NB4 (cell line): ENCODE measurements around the gene RINT1.

Experiments used
- DNase-seq: peaks from one replicate; pipeline ENCODE4 v3.0.0; 2010; ENCODE audit warnings: low read depth
- H3K4me3 ChIP-seq: one replicate; pipeline ENCODE4 v1.5.1; 2011; ENCODE audit warnings: mild to moderate bottlenecking, low read depth, low read length, moderate library complexity
- MYC ChIP-seq: IDR thresholded peaks from 2 replicates; pipeline ENCODE4 v1.6.1; 2011; ENCODE audit warnings: low read depth, low read length
- POLR2A ChIP-seq: IDR thresholded peaks from 2 replicates; pipeline ENCODE4 v1.6.1; 2011; ENCODE audit warnings: mild to moderate bottlenecking; ENCODE audit not compliant: insufficient read length; ENCODE audit errors: extremely low read depth
- TF ChIP-seq, protein P1 (sequence below): IDR thresholded peaks from 2 replicates; pipeline ENCODE4 v1.6.1; 2011; ENCODE audit warnings: low read depth, low read length
- TF ChIP-seq, protein P2 (sequence below): IDR thresholded peaks from one replicate; pipeline ENCODE4 v1.5.1; 2012; ENCODE audit warnings: low read depth, low read length

RINT1 gene

DNA sequence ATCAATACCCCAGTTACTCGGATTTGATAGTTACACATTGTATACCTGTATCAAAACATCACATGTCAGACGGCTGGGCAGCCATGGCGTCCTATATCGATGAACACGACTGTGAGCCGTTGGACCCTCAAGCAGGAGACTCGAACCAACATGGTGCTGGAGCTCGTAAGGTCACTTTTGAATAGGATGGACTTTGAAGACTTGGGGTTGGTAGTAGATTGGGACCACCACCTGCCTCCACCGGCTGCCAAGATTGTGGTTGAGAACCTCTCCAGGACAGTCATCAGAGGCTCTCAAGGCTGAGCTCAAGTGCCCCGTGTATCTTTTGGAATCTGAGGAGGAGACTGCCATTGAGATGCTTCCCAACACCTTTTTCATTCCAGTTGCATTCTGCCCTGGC is 1.9 kb upstream of the RINT1 start:
- TF ChIP-seq, protein P1, sequence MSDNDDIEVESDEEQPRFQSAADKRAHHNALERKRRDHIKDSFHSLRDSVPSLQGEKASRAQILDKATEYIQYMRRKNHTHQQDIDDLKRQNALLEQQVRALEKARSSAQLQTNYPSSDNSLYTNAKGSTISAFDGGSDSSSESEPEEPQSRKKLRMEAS, result no peak
- no peak for TF ChIP-seq MYC
- TF ChIP-seq POLR2A, result no peak
- TF ChIP-seq, protein P2, sequence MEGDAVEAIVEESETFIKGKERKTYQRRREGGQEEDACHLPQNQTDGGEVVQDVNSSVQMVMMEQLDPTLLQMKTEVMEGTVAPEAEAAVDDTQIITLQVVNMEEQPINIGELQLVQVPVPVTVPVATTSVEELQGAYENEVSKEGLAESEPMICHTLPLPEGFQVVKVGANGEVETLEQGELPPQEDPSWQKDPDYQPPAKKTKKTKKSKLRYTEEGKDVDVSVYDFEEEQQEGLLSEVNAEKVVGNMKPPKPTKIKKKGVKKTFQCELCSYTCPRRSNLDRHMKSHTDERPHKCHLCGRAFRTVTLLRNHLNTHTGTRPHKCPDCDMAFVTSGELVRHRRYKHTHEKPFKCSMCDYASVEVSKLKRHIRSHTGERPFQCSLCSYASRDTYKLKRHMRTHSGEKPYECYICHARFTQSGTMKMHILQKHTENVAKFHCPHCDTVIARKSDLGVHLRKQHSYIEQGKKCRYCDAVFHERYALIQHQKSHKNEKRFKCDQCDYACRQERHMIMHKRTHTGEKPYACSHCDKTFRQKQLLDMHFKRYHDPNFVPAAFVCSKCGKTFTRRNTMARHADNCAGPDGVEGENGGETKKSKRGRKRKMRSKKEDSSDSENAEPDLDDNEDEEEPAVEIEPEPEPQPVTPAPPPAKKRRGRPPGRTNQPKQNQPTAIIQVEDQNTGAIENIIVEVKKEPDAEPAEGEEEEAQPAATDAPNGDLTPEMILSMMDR, result no peak
- DNase-seq, result no peak
- H3K4me3 ChIP-seq, result no peak overlapping the region

DNA sequence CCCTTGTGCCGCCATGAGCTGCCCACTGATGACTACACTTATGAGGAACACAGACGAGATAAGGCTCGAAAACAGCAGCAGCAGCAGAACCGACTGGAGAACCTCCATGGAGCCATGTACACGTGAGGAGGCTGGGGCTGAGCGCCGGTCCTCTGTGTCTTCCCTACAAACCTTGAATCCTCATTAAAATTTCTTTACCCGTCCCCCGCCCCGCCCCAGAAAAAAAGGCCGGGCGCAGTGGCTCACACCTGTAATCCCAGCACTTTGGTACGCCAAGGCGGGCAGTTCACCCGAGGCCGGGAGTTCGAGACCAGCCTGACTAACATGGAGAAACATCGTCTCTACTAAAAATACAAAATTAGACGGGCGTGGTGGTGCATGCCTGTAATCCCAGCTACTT is 1.5 kb upstream of the RINT1 start:
- TF ChIP-seq POLR2A (no peak), MYC (no peak)
- TF ChIP-seq, protein P1, result no peak
- TF ChIP-seq, protein P2, result no peak
- DNase-seq, result no peak
- no peak overlapping the region for H3K4me3 ChIP-seq

DNA sequence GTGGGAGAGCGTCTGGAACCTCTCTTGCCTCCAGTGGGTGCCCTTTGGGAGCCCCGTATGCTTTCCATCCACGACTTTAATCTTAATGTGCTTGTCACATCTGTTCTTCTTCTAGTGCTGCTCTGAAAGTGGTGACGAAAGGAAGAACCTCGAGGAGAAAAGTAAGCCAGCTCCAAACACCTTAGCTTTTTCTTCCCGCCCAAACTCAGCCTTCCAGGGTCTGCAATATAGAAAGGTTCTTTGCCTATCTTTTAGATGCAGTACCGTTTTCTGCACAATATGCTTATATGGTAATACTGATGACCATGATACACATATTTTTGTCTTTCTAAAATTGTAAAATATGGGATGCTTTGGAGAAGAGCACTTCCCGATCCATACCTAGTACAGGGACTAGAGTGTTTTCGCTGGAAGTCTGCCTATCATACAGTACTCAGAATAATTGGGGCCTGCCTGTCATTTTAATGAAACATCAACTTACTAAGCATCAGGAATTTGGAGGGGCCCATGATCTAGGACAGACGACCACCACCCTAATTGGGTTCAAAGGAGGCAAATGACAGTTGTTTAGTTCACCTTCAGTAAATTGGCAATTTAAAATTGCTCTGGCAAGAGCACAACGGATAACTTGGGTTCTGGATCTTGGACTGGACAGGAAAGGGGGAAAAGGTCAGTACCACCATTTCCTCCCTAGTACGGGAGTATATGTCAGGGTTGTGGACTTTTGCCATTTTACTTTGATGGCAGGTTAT is 884 bp downstream of the RINT1 start:
- TF ChIP-seq, protein P1, result no peak
- TF ChIP-seq, protein P2, result no peak
- TF ChIP-seq POLR2A (no peak), MYC (no peak)
- H3K4me3 ChIP-seq, result peak overlapping the region; percentile 86
- no peak for DNase-seq

DNA sequence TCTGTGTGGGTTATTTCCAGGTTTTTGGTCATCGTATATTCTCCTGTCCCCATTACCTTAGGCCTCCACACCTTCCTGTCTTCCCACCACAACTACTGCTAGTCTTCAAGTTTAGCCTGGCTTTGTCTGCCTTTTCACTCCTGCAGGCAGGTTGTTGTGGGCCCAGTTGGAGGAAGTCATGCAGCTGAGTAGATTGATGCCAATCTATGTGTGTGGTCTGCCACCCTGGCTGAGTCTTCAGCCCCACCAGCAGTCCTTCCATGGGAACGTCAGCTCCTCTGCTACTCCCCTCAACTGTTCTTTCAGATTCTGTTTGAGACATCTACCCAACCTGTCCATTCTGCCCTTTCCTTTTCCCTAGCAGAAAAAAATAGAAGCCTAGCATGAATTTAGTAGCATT is 6.3 kb downstream of the RINT1 start:
- H3K4me3 ChIP-seq, result no peak overlapping the region
- TF ChIP-seq, protein P1, result no peak
- no peak for TF ChIP-seq MYC
- no peak for TF ChIP-seq POLR2A
- TF ChIP-seq, protein P2, result no peak
- DNase-seq, result no peak

DNA sequence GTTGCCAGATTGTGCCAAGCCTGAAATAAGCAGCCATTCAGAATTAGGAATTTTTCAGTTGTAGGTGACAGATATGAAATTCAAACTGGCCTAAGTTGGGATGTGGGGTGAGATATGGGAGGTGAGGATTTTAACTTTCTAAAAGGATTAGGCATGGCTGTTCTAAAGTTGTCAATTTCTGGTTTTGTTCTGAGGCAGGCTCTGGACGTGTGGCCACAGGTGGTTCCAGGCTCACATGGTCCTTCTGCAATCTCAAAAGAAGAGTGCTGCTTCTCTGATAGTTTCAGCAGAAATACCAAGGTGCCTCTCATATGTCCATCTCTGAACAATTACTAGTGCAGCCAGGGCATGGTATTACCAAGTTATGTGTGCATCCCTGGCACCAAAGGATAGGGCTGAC is 27.9 kb downstream of the RINT1 start:
- TF ChIP-seq MYC, result no peak
- TF ChIP-seq, protein P1, result no peak
- TF ChIP-seq, protein P2, result no peak
- TF ChIP-seq POLR2A, result no peak
- no peak for DNase-seq
- H3K4me3 ChIP-seq, result no peak overlapping the region
